ENCODE measurements around the gene FBXO22.
A peak's percentile ranks its signal among the peaks of the same experiment; 100 is the strongest.
"Not testable (repeated sequence)": the region's sequence is repeated elsewhere in the genome, so short reads cannot be mapped to it uniquely, and the experiment has no call there.

The FBXO22 gene

GRCh38 chr15:75903331-75904239, at the start of gene FBXO22:
Gene FBXO22 (plus strand): TSS chr15:75903878. CDS start chr15:75903964, 86 bp downstream.
- ATAC-seq, result peak; percentile 96 to 98

DNA sequence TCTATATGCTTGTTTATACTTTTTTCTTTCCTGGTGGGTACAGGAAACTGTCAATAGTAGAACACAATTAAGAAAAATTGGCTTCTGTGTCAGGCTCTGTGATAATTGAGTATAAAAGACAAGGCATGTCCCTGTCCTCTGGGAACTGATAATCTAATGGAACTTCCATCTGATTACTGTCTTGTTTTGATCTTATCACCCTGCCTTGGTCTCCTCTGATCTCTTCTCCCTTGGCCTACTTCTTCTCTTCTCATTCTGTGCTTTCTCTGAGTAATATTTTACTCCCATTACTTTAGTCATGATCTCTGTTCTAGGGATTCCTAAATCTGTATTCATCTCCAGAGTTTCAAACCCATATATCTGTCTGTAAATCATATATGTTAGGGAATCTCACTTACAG, 45.8 kb upstream of the FBXO22 start:
- ATAC-seq, result no peak

GRCh38 chr15:75861750-75862402, 41.8 kb upstream of the FBXO22 start:
- ATAC-seq, result no peak

- no peak for ATAC-seq
Measured at GRCh38 chr15:75862796-75863195, 40.9 kb upstream of the FBXO22 start.

DNA sequence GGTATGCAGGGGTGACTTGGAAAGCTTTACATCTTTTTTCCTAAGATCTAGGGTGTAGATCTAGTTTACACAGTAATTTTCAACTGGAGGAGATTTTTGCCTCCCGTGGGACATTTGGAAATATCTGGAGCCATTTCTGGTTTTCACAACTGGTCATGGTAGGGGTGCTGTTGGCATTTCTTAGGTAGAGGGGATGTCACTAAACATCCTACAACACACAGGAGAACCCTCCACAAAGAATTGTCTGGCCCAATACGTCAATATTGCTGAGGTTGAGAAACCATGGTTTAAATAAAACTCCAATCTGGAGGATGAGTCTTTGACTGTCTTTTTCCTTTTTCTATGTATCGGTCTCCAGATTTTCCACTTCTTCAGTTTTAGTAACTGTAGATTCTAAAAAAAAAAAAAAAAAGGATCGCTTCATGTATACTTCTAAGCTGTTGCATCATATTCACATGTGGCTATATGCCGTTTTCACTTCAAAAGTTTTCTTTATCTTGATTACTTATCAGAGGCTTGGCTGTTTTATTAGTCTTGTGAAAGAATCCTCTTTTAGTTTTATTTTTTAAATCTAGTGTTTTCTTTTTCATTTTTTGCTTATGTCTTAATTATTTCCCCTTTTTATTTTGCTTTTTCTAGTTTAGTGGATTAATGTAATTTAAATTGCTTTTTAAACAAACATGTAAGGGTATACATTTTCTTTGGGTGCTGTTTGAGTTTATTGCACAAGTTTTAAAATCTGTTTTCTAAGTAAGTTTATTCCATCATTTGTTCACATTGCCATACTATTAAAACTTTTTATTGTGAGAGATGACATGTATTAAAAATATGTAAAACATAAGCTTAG, 39.2 kb upstream of the FBXO22 start:
- no peak for ATAC-seq

GRCh38 chr15:75866045-75866444, 37.6 kb upstream of the FBXO22 start:
- ATAC-seq, result not testable (repeated sequence)

DNA sequence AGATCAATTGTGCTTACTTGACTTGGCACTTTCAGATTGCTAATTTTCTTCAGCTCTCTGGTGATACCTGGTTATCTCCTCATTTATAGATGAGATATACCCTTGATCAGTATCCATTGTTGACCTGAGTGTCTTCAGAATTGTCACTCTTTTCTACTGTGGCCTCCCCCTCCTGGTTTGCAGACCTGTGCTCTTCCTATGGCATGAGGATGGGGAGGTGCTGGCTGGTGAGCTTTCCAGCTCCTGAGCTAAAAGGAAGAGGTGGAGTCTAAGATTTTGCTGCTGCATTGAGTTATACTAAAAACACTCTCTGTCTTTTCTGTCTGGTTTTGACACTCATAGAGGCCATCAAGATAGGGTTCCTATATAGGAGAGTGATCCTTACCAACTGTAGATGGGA, 36.8 kb upstream of the FBXO22 start:
- ATAC-seq, result no peak

GRCh38 chr15:75867449-75867848, 36.2 kb upstream of the FBXO22 start:
- no peak for ATAC-seq

DNA sequence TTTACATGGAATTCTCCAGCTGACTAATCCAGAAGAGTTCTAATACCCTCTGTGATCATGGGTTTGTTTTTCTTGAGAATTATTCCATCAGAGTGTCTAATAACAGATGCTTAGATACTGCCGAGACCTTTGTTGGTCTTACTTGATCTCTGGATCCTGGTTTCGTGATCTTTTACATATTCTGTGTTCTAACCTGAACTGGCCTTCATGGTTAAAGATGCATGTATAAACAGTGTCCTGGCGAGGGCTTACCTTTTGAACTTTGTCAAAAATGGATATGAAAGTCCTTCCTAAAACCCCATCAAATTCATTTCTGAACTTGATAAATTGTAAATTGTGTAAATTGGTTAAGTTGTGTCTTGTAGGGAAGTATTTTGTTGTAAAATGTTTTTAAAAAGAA, 35.7 kb upstream of the FBXO22 start:
- ATAC-seq, result no peak

DNA sequence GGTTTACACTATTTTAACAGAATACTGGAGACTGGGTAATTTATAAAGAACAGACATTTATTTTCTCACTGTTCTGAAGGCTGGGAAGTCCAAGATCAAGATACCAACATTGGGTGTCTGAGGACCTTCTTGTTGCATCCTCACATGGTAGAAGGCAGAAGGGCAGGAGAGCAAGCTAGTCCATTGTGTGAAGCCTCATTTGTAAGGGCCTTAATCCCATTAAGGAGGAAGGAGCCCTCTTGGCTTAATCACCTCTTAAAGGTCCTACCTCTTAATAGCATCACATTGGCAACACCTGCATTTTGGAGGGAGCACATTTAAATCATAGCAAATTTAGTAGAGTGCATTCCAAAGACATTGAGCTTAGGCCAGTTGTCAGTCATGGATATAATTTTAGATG, 34.2 kb upstream of the FBXO22 start:
- ATAC-seq, result no peak

DNA sequence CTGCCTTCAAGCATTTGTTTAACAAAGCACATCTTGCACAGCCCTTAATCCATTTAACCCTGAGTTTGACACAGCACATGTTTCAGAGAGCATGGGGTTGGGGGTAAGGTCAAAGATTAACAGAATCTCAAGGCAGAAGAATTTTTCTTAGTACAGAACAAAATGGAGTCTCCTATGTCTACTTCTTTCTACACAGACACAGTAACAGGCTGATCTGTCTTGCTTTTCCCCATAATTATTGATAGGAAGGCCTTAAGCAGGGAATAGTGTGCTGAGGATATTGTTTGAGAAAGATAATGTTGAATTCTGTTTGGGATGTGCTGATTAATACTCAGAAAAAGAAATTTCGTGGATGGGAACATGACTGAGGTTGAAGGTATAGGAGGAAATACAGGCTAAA, 32.1 kb upstream of the FBXO22 start:
- ATAC-seq, result not testable (repeated sequence)

- ATAC-seq, result no peak
Measured at GRCh38 chr15:75872403-75872990, 31.2 kb upstream of the FBXO22 start.

GRCh38 chr15:75884041-75884440, 19.6 kb upstream of the FBXO22 start:
- no peak for ATAC-seq

- ATAC-seq, result no peak
Measured at GRCh38 chr15:75887178-75887577, 16.5 kb upstream of the FBXO22 start.

DNA sequence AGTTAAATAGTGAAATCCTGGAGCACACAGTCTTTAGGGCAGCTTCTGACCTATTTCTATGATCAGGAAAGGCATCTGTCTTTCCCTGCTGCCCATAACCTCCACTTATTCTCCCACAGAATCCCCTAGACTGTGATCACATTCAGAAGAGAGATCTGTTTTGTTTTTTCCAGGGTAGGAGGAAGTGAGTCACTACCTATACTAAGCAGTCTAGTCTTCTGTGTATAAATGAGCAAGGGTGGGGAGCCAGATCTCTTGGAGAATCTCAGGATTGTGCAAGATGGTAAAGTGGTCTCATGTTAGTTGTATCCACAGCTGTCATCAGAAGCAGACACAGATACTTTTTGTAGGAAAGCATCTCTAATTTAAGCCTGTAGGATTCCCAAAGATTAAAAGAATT, 11.8 kb upstream of the FBXO22 start:
- peak; percentile 25 to 56 for ATAC-seq

DNA sequence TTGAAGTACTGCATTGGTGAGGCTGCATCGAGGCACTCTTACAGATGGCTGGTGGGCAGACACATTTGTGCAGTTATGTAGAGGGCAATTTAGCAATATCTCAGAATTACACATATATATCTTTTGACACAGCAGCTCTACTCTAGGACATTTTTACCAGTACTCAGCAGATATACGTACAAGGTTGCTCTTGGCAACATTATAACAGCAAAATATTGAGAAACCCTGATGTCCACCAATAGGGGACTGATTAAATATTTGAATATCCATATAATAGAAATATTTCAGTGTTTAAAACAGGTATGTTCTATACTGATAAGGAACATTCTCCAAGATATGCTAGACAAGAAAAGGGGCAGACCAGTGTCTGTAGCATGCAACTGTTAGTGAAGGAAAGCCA, 7.9 kb upstream of the FBXO22 start:
- ATAC-seq, result no peak

DNA sequence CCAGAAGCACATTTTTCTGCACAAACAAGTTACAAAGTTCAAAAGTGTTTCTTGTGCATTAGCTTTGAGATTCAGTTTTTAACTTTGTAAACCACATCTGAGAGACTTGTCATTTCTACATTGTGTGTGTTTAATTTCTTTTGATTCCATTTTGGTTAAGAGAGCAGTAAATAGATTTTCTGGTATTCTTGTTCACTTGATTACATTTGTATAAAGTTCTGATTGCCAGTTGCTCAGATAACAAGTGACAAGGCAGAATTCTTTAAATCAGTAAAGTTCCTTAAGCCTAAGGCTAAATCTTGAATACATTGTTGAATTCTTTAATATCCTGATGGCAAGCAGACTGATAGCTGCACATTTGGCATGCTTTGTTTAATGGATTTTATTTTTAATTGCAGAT, 3.1 kb upstream of the FBXO22 start:
- ATAC-seq, result no peak

GRCh38 chr15:75902129-75902557, 1.5 kb upstream of the FBXO22 start:
- no peak for ATAC-seq

DNA sequence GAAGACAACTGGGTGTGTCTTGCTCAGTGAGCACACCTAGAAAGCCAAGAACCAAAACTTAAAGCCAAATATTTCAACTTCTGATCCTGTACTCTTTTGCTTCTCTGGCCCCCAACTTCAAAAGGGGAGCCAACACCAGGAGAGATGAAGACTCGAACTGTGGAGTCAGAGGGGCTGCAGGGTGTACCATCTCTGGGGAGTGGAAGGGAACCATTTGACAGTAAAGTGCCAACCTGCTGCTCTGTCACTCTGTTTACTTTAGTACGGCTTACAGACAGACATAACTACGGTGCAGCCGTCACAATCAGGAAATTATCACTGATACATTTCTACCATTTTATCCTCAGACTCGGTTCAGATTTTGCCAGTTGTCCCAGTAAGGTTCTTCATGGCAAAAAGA, 1.6 kb downstream of the FBXO22 start:
- no peak for ATAC-seq

- ATAC-seq, result not testable (repeated sequence)
Measured at GRCh38 chr15:75910355-75910754, 6.7 kb downstream of the FBXO22 start.

GRCh38 chr15:75916978-75917377, 13.3 kb downstream of the FBXO22 start:
- no peak for ATAC-seq

DNA sequence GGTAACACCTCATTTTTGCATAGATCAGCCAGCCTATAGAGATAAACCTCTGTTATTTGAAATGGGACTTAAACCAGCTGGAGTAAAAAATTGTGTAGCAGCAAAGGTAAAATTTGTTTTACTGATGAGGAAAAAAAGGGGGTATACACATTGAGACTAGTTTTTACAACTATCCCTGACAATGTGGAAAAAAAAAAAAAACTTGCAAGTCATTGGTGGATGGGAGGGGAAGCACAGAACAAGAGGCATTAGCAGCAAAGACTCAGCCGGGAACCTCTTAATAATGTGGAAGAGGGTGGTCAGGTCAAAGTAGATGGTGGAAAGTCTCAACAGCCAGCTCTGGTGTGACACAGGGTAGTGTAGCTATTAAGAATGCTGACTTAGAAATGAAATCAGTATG, 14.5 kb downstream of the FBXO22 start:
- no peak for ATAC-seq

DNA sequence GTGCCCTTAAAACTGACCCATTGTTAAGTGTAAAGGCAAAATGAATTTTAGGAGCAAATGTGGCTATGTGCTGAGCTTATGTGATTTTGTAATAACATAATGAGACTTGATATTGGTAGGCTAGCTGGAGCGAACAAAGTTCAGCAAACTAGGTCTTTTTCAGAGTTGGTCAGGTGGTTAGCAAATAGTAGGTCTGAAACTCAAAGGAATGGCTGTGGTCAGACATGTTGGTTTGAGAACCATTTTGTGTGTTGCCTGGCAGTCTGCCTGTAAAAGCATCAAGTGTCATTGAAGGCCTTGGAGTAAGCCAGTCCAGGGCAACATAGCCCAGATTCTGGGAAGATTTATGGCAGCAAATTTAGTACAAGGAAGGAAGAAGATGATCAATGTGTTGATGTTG, 16.4 kb downstream of the FBXO22 start:
- ATAC-seq, result no peak
